Fibroblast of skin of right quadriceps (primary cell): ENCODE data around the gene SEMA4D.

Source experiments
- DNase-seq: peaks from one replicate; pipeline ENCODE4 v3.0.0-alpha.2; 2013

Gene SEMA4D, protein sequence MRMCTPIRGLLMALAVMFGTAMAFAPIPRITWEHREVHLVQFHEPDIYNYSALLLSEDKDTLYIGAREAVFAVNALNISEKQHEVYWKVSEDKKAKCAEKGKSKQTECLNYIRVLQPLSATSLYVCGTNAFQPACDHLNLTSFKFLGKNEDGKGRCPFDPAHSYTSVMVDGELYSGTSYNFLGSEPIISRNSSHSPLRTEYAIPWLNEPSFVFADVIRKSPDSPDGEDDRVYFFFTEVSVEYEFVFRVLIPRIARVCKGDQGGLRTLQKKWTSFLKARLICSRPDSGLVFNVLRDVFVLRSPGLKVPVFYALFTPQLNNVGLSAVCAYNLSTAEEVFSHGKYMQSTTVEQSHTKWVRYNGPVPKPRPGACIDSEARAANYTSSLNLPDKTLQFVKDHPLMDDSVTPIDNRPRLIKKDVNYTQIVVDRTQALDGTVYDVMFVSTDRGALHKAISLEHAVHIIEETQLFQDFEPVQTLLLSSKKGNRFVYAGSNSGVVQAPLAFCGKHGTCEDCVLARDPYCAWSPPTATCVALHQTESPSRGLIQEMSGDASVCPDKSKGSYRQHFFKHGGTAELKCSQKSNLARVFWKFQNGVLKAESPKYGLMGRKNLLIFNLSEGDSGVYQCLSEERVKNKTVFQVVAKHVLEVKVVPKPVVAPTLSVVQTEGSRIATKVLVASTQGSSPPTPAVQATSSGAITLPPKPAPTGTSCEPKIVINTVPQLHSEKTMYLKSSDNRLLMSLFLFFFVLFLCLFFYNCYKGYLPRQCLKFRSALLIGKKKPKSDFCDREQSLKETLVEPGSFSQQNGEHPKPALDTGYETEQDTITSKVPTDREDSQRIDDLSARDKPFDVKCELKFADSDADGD

DNA sequence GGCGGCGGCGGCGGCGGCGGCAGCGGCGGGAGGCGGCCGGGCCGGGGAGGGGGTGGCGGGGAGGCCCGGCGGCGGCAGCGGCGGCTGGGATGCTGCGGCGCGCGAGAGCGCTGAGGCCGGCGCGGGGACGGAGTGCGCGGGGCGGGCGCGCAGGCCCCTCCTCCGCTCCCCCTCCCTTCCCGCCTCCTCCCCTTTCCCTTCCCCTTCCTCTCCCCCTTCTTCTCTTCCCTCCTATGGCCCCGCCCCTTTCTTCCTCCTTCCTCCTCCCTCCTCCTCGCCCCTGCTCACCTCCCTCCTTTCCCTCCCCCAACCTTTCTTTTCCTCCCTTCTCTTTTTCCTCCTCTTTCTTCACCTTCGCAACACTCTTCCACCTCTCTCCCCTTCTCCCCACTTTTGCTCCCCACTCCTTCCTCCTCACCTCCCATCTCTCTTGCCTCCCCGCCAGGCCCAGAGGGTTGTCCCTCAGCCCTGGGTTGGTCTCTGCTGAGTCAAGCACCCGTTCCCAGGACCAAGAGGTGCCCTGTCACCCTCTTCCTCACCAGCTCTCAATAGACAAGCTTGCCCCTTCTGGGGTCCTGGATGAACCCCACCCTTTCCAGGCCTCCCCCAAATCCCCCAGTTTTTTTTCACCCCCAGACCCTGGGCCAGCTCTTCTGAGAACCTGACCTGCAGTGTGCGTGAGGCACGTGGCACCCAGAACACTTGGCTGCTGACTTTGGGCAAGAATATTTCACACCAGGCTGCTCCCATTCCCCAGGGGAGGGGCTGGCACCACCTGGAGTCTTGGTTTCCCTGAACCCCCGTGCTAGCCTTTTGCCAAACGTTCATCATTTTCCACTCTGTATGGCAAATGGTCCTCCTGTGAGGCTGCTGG is at the start of gene SEMA4D:
Gene SEMA4D (minus strand): TSS at position 136 of the 874 bp plus-strand sequence. CDS start 92,657 bp downstream, outside the sequence.
- peak; percentile 64 for DNase-seq

DNA sequence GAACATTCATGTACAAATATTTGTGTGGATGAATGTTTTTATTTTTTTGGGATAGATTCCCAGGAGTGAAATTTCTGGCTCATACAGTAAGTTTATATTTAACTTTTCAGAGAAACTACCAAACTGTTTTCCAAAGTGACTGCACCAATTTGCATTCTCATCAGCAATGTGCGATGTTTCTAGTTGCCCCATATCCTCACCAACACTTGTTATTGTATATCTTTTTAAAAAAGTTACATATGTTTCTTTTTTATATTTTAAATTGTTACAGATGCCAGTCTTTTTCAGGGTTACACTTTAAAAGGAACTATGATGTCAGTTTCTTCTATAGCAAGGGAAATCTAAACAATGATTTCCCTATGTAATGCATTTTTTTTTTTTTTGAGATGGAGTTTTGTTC is 49.1 kb upstream of the SEMA4D start:
- no peak for DNase-seq

DNA sequence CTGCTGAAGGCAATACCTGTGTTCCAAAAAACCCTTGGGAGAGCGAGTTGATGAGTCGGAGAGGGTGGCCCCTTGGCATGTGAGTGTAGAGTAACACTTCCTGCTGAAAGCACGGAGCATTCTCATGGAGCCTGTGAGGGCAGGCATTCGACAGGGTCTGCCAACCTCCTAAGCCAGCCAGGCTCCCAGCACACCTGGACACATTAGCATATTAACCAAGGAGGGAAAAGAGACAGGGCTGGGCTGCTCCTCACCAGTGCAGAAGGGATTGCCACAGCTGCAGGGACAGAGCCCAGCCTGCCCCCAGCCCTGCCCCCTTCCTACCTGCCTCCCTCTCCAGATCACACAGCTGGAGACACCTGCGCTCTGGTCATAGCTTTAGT is 46.4 kb upstream of the SEMA4D start:
- DNase-seq = no peak

DNA sequence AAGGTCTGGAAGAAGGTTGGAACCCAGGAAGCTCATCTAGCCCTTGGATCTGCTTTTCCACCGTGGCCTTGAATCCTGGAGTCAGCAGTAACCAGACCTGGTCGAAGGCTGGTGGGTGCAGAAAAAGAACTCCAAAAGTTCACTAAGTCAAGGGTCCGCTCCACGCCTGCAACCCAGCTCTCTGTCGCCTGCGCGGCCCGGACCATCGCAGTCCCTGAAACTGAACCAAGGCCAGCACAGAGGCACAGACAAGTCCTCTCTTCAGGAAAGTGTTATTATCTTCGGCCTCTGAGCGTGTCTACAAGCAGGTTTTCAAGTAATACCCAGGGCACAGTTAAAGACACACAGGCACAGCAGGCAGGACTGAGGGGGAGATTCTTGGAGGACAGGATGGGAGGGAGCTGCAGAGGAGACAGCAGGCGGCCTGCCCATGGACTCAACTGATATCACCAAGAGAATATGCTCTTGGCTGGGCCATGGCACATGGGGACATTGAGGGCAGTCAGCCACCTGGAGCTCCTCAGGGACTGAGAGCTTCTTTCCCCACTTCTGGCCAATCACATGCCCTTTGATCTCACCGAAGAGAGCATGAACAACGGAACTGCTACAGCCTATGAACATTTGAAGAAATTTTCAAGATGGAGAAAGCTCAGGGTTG is 45.8 kb upstream of the SEMA4D start:
- DNase-seq = no peak

DNA sequence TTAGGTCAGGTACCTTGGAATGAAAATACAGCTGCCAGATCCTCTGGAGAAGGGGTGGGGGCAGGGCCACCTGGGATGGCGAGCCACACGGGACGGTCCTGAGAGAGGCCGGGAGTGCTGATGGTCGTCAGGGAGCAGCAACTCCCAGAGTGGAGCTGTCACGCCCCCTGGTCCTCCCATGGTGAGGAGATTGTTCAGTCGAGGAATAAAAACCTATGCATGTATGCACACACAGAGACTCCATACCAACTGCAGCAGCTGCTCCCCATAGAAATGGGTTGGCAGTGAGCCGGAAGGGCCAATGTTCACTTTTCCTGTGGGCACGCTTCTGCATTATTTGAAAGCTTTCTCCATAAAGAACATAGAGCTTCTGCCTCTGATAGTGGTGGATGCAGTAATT is 45.2 kb upstream of the SEMA4D start:
- DNase-seq = no peak

DNA sequence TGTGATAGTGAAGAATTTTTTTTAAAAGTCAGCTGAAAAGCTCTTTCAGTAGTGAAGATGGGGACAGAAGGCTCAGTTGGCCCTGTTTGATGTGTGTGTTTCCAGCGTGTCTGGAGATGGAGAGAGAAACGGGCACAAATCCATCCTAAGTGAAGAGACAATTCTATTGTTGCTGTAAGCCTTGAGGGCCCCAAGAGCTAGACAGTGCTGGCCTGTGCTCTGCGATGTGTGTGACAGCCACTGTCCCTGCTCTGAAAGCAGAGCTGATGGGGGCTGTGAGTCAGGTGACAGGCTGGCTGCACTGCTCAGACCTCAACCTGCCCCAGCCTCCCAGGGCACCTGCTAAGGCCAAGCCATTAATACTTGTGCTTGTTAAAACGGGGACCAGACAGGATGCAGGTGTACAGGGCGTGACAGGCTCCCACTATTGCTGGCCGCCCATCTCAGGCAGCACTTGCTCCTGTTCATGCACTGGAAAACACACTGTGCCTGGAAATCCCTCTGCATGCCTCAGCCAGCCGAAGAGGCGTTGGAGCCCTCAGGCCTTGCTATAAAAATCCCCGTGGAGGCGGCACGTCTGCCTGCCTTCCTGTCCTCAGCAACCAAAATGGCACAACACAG is 44.6 kb upstream of the SEMA4D start:
- no peak for DNase-seq

DNA sequence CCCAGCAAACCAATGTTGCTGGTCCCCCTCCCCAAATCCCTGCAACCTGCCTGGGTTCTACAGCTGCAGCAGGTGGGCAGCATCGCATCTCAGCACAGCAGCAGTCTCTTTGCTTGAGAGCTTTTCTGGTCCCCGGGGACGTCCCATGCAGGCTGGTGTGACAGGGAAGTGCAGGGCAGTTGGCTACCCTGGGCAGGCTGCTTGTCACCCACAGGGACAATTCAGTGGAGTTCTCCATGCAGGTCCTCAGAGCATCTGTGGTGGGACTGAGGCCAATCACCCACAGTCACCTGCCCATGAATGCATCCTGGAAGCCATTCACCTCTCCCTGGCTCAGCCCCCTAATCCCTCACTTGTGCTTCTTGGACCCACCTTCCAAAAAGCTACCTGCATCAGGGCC is 43.9 kb upstream of the SEMA4D start:
- DNase-seq = no peak

DNA sequence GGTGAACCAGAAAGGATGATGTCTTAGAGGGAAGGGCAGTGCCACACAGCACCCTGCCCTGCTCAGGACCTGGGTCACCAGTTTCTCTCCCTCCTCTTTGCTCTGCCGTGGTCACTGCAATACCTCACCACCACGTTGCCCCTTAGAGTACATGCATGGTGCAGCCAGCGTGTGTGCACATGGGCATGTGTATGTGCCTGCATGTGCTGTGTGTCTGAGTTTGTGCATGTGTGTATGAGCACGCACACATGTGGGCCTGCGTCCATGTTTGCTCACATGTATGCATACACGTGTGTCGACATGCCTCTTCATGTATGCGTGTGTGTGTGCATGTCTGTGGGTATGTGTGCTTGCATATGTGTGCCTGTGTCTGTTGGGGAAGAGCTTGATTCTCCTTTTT is 41.5 kb upstream of the SEMA4D start:
- DNase-seq = no peak

DNA sequence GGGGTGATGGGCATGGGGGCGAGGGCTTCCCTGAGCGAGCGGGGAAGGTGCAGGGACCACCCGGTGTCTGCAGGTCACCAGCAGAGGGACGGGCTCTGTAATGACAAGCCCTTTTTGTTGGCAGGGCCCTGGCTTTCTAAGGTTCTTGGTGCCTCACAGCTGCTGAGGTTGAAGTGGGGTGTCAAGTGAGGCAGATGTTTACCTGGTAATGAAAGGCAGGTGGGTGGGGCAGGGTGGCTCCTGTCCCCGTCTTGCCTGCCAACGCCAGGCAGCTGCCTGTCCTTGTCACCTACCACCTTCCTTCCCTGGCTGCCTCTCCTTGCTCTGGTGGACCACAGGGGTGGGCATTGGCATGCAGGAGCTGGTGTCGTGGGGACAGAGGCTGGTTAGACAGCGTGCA is 41.0 kb upstream of the SEMA4D start:
- DNase-seq = no peak

DNA sequence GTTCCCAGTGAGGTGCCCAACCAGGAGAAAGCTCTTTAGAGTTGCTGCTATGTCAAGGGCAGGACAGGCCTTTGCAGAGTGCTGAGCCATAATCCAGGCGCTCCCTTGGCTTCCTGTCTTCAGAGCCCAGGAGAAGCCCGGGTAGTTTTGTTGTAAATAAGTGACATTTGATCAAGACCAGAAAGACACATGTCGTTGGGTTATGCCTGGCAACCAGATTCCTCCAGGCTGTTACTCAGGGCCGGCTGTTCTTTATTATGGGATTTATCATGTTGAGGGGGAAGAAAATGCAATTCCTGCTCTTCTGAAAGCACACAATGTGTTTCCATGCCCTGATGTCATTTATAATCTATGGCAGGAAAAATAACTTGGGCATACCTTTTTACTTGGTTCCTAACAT is 39.3 kb upstream of the SEMA4D start:
- DNase-seq = no peak

DNA sequence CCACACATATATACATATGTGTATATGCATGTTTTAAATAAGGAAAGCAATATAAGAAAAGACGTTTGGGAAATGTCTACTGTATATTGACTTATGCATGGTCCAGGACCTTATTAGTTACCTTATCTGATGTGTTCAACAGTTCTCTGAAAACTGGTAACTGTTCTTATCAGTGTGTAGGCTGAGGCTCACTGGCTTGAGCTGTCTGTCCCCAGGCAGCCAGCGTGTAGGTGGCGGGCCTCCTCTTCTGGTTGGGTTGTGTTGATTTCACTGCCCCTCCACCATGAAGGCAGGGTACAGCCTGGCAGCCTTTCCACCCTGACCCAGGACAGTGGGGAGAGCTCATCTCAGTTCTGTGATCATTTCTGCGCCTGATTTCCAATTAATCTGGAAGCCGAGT is 38.7 kb upstream of the SEMA4D start:
- DNase-seq = no peak

DNA sequence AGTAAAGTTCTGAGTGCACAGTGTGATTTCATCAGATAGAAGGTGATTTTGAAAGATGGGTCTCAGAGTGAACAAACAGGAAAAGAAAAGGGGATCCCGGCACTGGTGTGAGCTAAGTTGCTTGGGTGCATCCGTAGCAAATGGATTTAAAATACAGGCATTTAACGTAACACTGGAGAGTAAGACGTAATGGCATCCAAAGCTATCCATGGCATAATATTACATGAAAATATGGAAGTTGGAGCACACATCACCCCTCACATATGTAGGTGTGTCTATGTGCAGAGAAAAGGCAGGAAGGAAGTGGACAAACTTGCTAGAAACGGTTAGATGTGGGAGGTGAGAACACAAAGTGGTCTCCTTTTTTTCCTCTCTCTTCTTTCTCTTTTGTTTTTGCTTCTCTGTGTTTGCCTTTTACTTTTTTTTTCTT is 38.2 kb upstream of the SEMA4D start:
- no peak for DNase-seq

DNA sequence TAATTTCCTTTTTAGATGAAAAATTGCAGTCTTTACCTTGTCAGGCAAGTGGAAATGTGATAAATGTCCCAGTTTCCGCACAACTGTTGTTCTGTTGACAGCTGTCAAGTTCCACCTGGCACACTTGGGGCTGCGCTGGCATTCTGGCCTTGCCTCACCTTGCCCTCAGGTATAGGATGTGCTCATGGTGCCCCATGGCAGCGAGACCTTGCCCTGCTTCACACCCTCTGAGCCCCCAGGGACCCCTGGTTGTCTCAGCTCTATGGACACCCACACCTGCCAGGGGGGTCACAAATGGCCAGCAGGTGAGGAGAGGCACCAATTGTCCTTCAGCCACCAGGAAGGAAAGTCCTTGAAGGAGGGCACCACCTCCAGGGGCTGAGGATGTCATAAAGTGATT is 37.5 kb upstream of the SEMA4D start:
- no peak for DNase-seq

DNA sequence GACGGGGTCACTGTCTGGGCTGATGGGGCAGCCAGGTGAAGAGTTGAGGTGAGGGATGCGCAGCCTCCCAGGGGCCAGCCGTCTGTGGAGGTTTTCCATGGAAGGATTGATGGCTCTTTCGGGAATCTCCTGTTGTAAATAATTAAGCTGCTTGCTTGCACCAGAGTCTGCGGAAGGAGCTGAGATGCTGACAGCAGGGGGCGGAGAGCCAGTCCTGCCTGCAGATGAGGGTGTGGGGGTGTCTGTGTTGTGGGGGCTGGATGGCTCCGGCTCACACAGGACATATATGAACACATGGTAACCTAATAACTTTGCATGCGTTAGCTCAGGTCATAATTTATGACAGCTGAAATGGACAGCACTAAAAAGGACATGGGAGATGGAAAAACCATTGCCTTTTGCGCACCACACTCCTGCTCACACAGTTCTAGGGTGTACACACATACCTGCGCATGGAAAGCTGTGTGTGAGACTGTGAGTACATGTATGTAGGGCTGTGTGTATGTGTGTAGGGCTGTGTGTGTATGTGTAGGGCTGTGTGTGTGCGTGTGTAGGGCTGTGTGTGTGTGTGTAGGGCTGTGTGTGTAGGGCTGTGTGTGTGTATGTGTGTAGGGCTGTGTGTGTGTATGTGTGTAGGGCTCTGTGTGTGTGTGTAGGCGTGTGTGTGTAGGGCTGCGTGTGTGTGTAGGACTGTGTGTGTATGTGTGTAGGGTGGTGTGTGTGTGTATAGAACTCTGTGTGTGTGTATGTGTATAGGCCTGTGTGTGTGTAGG is 36.8 kb upstream of the SEMA4D start:
- DNase-seq = no peak

DNA sequence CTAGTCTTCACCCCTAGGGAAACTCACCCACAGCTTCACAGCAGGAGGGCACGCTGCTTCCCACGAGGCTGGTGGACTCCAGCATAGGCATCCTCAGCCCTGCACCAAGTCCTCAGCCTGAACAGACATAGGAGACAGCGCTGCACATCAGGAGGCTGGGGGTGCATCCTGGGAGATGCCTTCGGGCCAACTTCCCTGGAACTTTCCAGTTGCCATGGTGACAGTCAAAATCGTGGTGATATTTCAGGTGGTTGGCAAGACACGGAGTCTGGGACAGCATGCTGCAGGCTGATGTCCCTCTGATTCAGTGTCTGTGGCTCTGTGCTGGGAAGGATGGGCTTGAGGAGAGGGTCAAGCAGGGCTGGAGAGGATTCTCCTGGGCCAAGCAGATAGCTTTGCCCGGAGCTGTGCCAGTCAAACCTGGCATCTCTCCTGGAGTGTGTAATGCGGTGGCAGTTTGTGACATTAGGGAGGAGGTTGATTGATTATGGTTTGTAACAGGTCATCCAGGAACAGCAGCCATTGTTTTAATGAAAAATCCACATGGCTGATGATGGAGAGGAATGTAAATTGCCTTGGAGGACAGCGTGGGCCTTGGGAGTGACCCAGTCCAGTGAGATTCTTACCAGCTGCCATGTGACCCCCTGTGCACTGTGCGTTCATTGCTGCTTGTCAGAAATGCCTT is 35.6 kb upstream of the SEMA4D start:
- DNase-seq = no peak

DNA sequence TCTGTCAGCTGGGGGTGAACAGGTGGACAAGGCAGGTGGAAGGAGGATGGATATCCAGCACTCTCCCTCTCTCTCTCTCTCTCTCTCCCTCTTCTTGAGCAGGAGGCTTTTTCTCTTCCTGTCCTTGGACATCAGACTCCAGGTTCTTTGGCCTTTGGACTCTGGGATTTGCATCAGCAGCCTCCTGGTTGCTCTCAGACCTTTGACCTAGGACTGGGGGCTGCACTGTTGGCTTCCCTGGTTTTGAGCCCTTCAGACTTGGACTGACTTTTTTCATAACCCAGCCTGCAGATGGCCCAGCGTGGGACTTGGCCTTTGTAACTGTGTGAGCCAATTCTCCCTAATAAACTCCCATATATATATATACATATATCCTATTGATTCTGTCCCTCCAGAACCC is 35.0 kb upstream of the SEMA4D start:
- DNase-seq = no peak

DNA sequence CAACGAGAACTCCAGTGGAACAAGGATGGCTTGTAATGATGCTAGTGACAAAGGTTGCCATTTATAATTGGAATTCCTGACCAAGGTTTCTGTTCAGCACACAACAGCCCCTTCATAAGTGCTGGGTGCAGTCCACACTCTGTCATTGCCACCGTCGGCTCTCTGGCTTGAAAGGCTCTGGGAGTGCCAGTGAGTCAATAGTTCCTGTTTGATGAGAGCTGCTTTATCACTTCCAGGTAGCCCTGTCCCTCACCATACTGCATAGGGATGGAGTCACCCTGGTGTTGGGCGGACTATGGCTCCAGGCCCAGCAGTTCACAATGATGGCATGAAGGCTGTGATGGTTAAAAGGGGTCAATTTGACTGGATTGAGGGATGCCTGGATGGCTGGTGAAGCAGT is 34.6 kb upstream of the SEMA4D start:
- no peak for DNase-seq

DNA sequence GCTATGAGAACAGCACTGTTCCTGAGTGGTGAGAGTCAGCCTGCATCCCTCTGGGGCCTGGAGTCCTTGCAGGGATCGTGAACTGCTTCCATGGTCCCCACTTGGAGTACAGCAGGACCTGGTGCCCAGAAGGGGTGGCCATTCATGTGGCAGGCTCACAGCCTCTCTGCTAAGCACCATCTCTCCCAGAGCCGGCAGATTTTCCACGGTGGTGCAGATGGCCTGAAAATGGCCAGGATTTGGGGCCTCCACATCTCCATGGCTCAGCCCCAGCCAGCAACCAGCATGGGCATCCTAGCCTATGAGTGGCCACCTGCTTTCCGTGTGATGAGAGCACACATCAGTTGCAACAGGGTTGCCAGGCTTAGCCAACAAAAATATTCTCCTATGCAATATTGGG is 33.9 kb upstream of the SEMA4D start:
- DNase-seq = no peak

DNA sequence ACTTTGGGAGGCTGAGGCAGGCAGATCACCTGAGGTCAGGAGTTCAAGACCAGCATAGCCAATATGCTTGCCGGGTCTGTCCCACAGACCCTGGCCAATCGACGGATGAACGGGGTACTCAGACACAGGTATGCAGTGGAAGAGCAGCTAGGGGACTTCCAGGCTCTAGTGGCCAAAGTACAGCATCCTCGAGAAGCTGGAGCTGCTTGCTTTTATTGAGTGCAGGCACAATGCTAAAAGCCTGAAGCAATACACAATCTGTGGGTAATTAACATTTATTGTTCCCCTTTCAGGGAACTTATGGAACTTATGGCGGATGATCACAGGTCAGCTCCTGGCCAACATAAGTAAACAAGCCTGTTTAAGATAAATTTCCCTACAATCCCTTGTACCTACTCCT is 32.8 kb upstream of the SEMA4D start:
- DNase-seq = no peak

DNA sequence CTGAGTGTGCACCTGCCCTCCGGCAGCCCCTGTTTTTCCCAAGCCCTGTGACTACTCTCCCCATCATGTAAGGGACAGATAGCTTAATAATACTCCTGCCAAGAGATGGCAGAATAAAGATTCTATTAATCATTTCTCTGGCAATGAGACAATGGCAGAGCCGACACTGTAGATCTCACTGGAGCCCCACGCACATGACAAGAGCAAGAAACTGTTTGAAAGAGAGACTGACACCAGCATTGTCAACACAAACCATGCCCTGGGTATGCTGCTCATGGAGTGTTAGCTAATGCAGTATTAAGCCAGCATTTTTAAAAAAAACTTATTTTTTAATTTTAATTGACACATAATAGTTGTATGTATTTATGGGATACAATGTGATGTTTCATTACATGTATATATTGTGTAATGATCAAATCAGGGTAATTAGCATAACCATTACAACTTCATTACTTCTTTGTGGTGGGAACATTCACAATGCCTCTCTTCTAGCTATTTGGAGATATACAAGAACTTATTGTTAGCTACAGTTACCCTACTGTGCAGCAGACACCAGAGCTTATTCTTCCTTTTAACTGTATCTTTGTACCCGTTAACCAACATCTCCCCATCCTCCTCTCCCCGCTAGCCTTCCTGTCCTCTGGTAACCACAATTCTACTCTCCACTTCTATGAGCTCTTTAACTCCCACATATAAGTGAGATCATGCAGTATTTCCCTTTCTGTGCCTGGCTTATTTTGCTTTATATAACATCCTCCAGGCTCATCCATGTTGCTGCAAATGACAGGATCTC is 31.5 kb upstream of the SEMA4D start:
- no peak for DNase-seq
